ENCODE measurements around the gene EFCAB6.

DNA sequence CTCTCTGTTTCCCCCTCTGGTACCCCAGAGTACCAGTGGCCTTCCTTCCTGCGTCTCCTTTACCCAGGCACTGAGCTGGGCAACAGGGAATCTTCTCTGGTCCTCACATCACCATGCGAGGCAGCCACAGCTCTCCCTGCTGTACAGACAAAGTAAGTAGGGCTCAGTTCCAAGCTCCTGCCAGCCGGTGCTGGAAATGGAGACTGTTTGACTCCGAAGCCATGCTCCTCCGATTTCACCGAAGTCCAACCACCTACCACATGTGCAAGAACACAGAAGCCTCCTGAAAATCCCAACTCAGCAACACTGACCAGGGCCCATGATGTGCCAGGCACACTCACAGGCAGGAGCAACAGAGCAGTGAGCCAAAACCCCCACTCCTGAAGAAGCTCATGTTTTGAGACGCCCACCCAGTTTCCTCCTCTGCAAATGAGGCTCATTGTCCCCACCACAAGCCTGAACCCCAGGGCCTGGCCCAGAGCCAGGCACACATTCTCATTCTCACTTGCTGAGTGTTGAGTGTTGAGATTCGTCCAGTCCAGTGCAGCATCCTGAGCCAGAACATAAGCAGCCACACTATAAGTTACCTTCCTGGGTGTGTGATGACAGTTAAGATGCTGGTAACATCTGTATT lies 244.3 kb downstream of the EFCAB6 start:
- TF ChIP-seq, protein P1, sequence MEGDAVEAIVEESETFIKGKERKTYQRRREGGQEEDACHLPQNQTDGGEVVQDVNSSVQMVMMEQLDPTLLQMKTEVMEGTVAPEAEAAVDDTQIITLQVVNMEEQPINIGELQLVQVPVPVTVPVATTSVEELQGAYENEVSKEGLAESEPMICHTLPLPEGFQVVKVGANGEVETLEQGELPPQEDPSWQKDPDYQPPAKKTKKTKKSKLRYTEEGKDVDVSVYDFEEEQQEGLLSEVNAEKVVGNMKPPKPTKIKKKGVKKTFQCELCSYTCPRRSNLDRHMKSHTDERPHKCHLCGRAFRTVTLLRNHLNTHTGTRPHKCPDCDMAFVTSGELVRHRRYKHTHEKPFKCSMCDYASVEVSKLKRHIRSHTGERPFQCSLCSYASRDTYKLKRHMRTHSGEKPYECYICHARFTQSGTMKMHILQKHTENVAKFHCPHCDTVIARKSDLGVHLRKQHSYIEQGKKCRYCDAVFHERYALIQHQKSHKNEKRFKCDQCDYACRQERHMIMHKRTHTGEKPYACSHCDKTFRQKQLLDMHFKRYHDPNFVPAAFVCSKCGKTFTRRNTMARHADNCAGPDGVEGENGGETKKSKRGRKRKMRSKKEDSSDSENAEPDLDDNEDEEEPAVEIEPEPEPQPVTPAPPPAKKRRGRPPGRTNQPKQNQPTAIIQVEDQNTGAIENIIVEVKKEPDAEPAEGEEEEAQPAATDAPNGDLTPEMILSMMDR (conservative IDR thresholded peaks at IDR 0.05), result no peak
- no peak for TF ChIP-seq EZH2 (IDR thresholded peaks at IDR 0.05; ENCODE audit: low read depth)

All from PC-9 (cell line).